WI38 (cell line): Measurements from ENCODE around the gene RANBP17.

Experiments used
- H3K4me3 ChIP-seq: 2 replicates; pipeline ENCODE4 v1.5.1; 2011; ENCODE audit warnings: low read depth, mild to moderate bottlenecking, control low read depth, low read length
- TF ChIP-seq, protein P1 (sequence below): IDR thresholded peaks from 2 replicates; pipeline ENCODE4 v1.5.1; 2012; ENCODE audit warnings: low read depth, mild to moderate bottlenecking, control low read depth, low read length

Gene RANBP17

DNA sequence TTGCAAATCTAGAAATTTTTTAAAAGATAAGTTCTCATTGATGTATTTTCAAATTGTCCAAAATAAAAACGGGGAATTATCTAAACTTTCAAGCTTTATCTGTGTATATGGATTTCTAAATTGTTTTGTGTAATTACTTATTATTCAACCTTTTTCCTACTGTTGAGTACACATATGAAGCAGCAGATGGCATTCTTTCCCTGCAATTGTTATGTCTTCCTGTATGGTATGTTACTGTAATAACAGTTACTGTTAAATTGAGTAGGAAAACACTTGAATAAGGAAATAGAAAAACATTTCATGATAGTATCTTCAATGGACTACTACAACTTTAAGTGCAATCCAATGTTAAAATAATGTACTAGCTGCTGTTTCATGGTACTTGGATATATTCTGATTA lies 124.8 kb downstream of the RANBP17 start:
- H3K4me3 ChIP-seq, result no peak overlapping the region
- TF ChIP-seq, protein P1, sequence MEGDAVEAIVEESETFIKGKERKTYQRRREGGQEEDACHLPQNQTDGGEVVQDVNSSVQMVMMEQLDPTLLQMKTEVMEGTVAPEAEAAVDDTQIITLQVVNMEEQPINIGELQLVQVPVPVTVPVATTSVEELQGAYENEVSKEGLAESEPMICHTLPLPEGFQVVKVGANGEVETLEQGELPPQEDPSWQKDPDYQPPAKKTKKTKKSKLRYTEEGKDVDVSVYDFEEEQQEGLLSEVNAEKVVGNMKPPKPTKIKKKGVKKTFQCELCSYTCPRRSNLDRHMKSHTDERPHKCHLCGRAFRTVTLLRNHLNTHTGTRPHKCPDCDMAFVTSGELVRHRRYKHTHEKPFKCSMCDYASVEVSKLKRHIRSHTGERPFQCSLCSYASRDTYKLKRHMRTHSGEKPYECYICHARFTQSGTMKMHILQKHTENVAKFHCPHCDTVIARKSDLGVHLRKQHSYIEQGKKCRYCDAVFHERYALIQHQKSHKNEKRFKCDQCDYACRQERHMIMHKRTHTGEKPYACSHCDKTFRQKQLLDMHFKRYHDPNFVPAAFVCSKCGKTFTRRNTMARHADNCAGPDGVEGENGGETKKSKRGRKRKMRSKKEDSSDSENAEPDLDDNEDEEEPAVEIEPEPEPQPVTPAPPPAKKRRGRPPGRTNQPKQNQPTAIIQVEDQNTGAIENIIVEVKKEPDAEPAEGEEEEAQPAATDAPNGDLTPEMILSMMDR, result no peak

DNA sequence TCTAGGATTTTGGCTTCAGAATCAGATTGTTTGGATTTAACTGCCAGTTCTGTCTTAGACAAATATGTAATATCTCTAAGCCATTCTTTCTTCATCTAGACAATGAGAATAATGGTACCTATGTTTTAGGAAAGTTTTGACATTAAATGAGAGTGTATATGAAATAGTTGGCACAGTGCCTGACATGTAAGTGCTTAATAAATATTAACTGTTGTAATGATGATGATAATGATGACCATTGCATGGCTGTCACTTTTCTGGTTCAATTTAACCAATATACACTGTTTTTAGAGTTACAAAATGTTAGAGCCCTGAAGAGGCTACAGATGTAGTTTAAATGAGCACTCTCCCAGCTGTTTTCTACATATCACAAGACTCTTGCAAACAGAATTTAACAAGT lies 131.7 kb downstream of the RANBP17 start:
- no peak overlapping the region for H3K4me3 ChIP-seq
- TF ChIP-seq, protein P1, result no peak

GRCh38 chr5:171010086-171010485 lies 148.3 kb downstream of the RANBP17 start:
- no peak overlapping the region for H3K4me3 ChIP-seq
- TF ChIP-seq, protein P1, result no peak

- TF ChIP-seq, protein P1, result no peak
Observed at GRCh38 chr5:171010816-171011215, 149.0 kb downstream of the RANBP17 start.

GRCh38 chr5:171023508-171023907 lies 161.7 kb downstream of the RANBP17 start:
- TF ChIP-seq, protein P1, result no peak
- H3K4me3 ChIP-seq, result no peak overlapping the region

More at GRCh38 chr5:171010816-171011215, 149.0 kb downstream of the RANBP17 start:
- no peak overlapping the region for H3K4me3 ChIP-seq

DNA sequence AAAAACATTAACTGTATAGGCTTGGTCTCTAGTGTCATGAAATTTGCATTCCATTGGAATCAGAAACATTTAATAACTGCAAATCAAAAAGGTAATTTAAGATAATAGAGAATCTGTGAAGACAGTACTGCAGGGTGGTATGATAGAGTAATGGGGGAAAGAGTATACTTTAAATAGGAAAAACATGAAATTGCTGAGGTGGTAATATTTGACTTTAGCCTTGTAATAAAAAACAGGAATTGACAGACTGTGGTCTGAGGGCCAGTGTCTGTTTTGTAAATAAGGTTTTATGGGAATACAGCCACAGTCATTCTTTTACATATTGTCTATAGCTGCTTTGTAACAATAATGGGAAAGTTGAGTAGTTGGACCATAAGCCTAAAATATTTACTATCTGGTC lies 162.3 kb downstream of the RANBP17 start:
- TF ChIP-seq, protein P1, result no peak

GRCh38 chr5:171029401-171029800 lies 167.6 kb downstream of the RANBP17 start:
- TF ChIP-seq, protein P1, result no peak
- H3K4me3 ChIP-seq, result no peak overlapping the region

More for the DNA sequence above, 162.3 kb downstream of the RANBP17 start:
- no peak overlapping the region for H3K4me3 ChIP-seq
